ENCODE measurements around the gene MAB21L3. TPM values are rescaled to one million over a fixed set of nuclear protein-coding genes. Genes with fewer than 3 reads are reported as not detected.

MAB21L3 gene
- total and polyA plus RNA-seq, 2 of the 13 experiments (the other 11 are each of a cell fraction or from before 2014, with no cell fraction given): 0.55 to 4.1 TPM

GRCh38 chr1:116172666-116173065 lies 61.5 kb downstream of the MAB21L3 start (continued):
- TF ChIP-seq, protein P1, sequence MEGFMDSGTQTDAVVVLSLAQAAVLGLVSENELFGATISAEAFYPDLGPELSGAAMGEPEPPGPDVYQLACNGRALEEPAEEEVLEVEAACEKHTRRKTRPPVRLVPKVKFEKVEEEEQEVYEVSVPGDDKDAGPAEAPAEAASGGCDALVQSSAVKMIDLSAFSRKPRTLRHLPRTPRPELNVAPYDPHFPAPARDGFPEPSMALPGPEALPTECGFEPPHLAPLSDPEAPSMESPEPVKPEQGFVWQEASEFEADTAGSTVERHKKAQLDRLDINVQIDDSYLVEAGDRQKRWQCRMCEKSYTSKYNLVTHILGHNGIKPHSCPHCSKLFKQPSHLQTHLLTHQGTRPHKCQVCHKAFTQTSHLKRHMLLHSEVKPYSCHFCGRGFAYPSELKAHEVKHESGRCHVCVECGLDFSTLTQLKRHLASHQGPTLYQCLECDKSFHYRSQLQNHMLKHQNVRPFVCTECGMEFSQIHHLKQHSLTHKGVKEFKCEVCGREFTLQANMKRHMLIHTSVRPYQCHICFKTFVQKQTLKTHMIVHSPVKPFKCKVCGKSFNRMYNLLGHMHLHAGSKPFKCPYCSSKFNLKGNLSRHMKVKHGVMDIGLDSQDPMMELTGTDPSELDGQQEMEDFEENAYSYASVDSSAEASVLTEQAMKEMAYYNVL (CRISPR knock-in tag; IDR thresholded peaks at IDR 0.05; ENCODE audit: borderline replicate concordance): peak; percentile 72
- TF ChIP-seq MTA3 (CRISPR knock-in tag; IDR thresholded peaks at IDR 0.05) (no peak), SAP130 (CRISPR knock-in tag; IDR thresholded peaks at IDR 0.05; ENCODE audit: low read depth) (peak; percentile 42; the same call in 1 of the 2 replicates), FOXO1 (CRISPR knock-in tag; IDR thresholded peaks at IDR 0.05) (peak; percentile 67; the same call in 1 of the 2 replicates), NR2F1 (CRISPR knock-in tag; IDR thresholded peaks at IDR 0.05) (0 out of 4 replicates have a peak, but pooled peaks of 1 of the 2 experiments have one; percentile 24), GFI1 (CRISPR knock-in tag; IDR thresholded peaks at IDR 0.05; ENCODE audit: borderline replicate concordance) (peak; percentile 71; the same call in 1 of the 2 replicates), SALL1 (CRISPR knock-in tag; IDR thresholded peaks at IDR 0.05) (peak; percentile 78), NR2F6 (IDR thresholded peaks at IDR 0.05) (0 out of 2 replicates have a peak, but pooled peaks have one; percentile 31), NR2F6 (CRISPR knock-in tag; IDR thresholded peaks at IDR 0.05) (peak; percentile 55), KDM6A (CRISPR knock-in tag; IDR thresholded peaks at IDR 0.05; ENCODE audit: low read depth) (peak; percentile 55; the same call in 1 of the 2 replicates), CBFB (CRISPR knock-in tag; IDR thresholded peaks at IDR 0.05) (no peak), PAXIP1 (CRISPR knock-in tag; conservative IDR thresholded peaks at IDR 0.05) (peak; percentile 89), GATAD2A (CRISPR knock-in tag; IDR thresholded peaks at IDR 0.05) (peak; percentile 86), ZNF644 (CRISPR knock-in tag; IDR thresholded peaks at IDR 0.05; ENCODE audit: low read depth) (0 out of 2 replicates have a peak, but pooled peaks have one; percentile 16), HOXA3 (CRISPR knock-in tag; IDR thresholded peaks at IDR 0.05) (0 out of 2 replicates have a peak, but pooled peaks have one; percentile 31), FOXA1 (IDR thresholded peaks at IDR 0.05) (no peak), FOXA1 (CRISPR knock-in tag; IDR thresholded peaks at IDR 0.05) (peak; percentile 40; the same call in 1 of the 2 replicates), ASH2L (IDR thresholded peaks at IDR 0.05; ENCODE audit: insufficient read length, low read depth, low read length) (peak; percentile 40), ESRRA (CRISPR knock-in tag; IDR thresholded peaks at IDR 0.05; ENCODE audit: low read depth) (peak; percentile 20; the same call in 1 of the 2 replicates)
- TF ChIP-seq, protein P2, sequence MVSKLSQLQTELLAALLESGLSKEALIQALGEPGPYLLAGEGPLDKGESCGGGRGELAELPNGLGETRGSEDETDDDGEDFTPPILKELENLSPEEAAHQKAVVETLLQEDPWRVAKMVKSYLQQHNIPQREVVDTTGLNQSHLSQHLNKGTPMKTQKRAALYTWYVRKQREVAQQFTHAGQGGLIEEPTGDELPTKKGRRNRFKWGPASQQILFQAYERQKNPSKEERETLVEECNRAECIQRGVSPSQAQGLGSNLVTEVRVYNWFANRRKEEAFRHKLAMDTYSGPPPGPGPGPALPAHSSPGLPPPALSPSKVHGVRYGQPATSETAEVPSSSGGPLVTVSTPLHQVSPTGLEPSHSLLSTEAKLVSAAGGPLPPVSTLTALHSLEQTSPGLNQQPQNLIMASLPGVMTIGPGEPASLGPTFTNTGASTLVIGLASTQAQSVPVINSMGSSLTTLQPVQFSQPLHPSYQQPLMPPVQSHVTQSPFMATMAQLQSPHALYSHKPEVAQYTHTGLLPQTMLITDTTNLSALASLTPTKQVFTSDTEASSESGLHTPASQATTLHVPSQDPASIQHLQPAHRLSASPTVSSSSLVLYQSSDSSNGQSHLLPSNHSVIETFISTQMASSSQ (IDR thresholded peaks at IDR 0.05; ENCODE audit: low read depth): no peak
- TF ChIP-seq, protein P2 (CRISPR knock-in tag; IDR thresholded peaks at IDR 0.05; ENCODE audit: borderline replicate concordance): peak; percentile 33; the same call in 1 of the 2 replicates
